NB4 (cell line): ENCODE data around the gene TCP11X1.

ENCODE experiments used
- POLR2A ChIP-seq: IDR thresholded peaks from 2 replicates; pipeline ENCODE4 v1.6.1; 2011; ENCODE audit warnings: mild to moderate bottlenecking; ENCODE audit not compliant: insufficient read length; ENCODE audit errors: extremely low read depth
- TF ChIP-seq, protein P1 (sequence below): IDR thresholded peaks from 2 replicates; pipeline ENCODE4 v1.6.1; 2011; ENCODE audit warnings: low read depth, low read length
- TF ChIP-seq, protein P2 (sequence below): IDR thresholded peaks from one replicate; pipeline ENCODE4 v1.5.1; 2012; ENCODE audit warnings: low read depth, low read length

DNA sequence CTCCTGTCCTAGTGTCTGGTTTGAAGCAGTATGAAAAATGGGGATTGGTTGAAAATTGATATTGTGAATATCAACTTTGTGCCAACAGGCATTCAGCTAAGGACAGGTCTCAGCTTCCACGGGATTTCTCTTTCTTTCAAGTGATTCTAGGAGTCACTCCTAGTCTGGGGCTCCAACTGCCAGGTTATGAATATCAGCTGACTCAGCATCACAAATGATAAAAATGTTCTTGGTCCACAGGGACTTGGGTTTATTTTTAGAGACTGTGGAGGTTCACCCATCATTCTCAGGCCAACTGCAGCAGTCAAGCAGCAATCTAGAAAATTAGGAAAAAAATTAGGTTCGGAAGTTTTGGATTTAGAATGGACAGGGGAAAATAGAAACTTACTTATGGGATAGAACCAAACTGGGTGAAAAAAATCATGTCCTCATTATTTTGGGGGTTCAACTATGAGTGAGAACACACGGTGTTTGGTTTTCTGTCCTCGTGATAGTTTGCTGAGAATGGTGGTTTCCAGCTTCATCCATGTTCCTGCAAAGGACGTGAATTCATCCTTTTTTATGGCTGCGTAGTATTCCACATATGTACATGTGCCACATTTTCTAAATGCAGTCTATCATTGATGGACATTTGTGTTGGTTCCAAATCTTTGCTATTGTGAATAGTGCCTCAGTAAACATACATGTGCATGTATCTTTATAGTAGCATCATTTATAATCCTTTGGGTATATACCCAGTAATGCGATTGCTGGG is 29.0 kb upstream of the TCP11X1 start:
- TF ChIP-seq, protein P1, sequence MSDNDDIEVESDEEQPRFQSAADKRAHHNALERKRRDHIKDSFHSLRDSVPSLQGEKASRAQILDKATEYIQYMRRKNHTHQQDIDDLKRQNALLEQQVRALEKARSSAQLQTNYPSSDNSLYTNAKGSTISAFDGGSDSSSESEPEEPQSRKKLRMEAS, result no peak
- TF ChIP-seq, protein P2, sequence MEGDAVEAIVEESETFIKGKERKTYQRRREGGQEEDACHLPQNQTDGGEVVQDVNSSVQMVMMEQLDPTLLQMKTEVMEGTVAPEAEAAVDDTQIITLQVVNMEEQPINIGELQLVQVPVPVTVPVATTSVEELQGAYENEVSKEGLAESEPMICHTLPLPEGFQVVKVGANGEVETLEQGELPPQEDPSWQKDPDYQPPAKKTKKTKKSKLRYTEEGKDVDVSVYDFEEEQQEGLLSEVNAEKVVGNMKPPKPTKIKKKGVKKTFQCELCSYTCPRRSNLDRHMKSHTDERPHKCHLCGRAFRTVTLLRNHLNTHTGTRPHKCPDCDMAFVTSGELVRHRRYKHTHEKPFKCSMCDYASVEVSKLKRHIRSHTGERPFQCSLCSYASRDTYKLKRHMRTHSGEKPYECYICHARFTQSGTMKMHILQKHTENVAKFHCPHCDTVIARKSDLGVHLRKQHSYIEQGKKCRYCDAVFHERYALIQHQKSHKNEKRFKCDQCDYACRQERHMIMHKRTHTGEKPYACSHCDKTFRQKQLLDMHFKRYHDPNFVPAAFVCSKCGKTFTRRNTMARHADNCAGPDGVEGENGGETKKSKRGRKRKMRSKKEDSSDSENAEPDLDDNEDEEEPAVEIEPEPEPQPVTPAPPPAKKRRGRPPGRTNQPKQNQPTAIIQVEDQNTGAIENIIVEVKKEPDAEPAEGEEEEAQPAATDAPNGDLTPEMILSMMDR, result no peak
- TF ChIP-seq POLR2A, result no peak
